T-helper 17 cell (primary cell): ENCODE data around the gene GOLGA3. TPM values are rescaled to one million over a fixed set of nuclear protein-coding genes. Genes with fewer than 3 reads are reported as not detected.

Experiments used
- ATAC-seq: fragments of 150-1000 bp; cut with Tn5 transposase; 2 replicates; pipeline ENCODE4 v1.10.0; 2021; ENCODE audit warnings: mild to moderate bottlenecking, moderate library complexity
- DNase-seq, 3 donors: peaks; one replicate each; pipeline versions ENCODE4 v3.0.0 to v3.0.0-alpha.2; 2020 to 2021
- H3K9me3 ChIP-seq: one replicate; pipeline ENCODE4 v1.7.0; 2013; ENCODE audit warnings: low read length, mild to moderate bottlenecking; ENCODE audit not compliant: control insufficient read depth, poor library complexity, severe bottlenecking
- H3K27ac Mint-ChIP-seq: one replicate; pipeline ENCODE4 v1.8.0; 2022; ENCODE audit warnings: mild to moderate bottlenecking, moderate library complexity, mixed read lengths
- H3K27me3 Mint-ChIP-seq: one replicate; pipeline ENCODE4 v1.8.0; 2022; ENCODE audit warnings: mixed read lengths
- H3K36me3 Mint-ChIP-seq: one replicate; pipeline ENCODE4 v1.8.0; 2022; ENCODE audit warnings: low read depth, mixed read lengths
- H3K4me1 Mint-ChIP-seq: one replicate; pipeline ENCODE4 v1.8.0; 2022; ENCODE audit warnings: mild to moderate bottlenecking, mixed read lengths
- H3K4me3 Mint-ChIP-seq: one replicate; pipeline ENCODE4 v1.8.0; 2022; ENCODE audit warnings: mild to moderate bottlenecking, moderate library complexity, mixed read lengths
- total RNA-seq, 4 donors: library from RNA in 2 of 4; stranded (reverse) in 2 of 4; gene quantifications; one replicate each; pipeline ENCODE4 v1.2.3 and lab custom pipeline; 2022 to 2026

Gene GOLGA3
- total RNA-seq, 2 donors from 2014 or later: 44.0 to 45.4 TPM

DNA sequence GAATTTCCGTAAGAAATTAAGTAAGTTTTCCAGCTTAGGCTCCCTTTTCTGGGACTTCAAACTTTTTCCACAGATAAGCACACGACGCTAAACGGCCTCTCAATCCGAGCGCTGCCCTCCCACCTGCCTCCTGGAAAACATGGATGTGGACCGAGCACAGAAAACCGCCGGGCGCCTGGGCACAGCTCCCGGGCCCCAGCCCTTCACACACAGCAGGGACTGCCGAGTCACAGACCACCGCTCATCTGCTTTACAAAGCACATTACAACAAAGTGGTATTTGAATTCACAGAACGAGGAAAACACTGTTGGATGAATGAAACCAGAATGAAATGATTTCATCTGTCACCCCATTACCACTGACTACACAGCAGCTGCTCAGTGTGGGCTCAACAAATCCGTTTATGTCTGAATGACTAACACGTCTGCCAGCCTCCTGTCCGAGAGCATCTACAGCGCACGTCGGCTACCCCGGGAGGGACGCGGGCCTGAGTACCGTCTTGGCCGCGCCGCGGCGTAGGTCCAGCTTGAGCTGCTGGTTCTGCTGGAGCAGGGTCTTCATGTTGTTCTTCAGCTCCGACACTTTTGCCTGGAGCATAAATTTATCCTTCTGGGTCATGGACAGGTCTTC, 53.9 kb downstream of the GOLGA3 start:
- ATAC-seq: no peak
- H3K27ac Mint-ChIP-seq: peak overlapping the region; percentile 65

DNA sequence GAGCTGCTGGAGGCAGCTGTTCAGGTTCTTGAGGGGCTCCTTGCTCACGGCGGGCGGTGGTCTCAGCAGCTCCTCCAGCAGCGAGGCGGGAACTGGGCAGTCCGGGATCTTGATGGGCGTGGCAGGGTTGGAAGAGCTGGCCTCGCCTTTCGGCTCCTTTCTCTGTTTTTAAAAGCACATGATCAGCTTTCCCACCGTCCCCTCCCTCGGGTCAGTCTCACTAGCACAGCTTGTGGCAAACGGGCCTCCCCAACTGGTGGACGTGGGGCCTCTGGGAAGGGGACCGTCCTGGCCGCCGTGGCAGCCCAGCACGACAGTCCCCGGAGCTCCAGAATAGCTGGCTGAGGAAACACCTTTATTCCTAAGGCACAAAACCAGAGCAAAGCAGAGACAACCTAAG, 54.5 kb downstream of the GOLGA3 start:
- ATAC-seq: no peak
- Mint-ChIP-seq H3K27me3 (no peaks in the 10 kb centered on the region), H3K4me1 (peaks cover 11% of the 10 kb centered on the region), H3K27ac (peak overlapping the region; percentile 65), H3K4me3 (no peak overlapping the region), H3K36me3 (peaks cover 2% of the 10 kb centered on the region)
- no peaks in the 10 kb centered on the region for H3K9me3 ChIP-seq
- no peak for DNase-seq

More for the DNA sequence above, 53.9 kb downstream of the GOLGA3 start:
- H3K4me3 Mint-ChIP-seq: no peak overlapping the region
- peaks cover 12% of the 10 kb centered on the region for H3K4me1 Mint-ChIP-seq
- H3K27me3 Mint-ChIP-seq: no peaks in the 10 kb centered on the region
- no peaks in the 10 kb centered on the region for H3K9me3 ChIP-seq
- no peak for DNase-seq
- H3K36me3 Mint-ChIP-seq: peaks cover 6% of the 10 kb centered on the region

DNA sequence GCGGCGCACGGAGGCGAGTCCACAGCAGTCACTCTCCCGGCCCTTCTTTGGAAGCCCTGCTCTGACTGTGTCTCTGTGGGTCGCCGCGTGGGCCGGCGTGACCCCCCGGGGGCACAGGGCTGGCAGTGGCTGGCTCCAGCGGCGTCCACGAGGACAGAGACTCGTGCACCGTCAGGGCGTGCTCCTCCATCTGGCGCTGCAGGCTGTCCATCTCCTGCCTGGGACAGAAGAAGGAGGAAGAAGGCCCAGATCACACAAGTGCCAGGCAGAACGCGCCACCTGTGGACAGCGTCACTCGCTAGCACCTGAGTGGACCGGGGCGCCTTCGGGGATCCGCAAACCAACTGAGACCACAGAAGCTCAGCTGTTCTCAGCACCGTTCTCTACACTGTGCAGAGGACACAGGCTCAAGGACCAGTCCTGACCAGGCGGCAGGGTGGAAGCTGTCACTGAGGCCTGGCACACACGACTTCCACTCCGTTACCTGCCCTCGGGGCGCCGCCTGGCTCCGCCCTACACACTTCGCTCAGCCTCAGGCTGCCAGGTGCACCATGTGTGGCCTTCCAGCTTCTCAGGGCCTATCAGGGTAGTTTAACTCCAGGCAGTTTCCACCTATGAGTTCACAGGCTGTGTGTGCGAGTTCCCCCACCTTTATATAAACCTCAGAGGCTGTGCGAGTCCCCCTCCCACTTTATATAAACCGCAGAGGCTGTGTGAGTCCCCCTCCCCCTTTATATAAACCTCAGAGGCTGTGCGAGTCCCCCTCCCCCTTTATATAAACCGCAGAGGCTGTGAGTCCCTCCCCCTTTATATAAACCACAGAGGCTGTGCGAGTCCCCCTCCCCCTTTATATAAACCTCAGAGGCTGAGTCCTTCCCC, 55.4 kb downstream of the GOLGA3 start:
- peaks cover 13% of the 10 kb centered on the region for H3K4me1 Mint-ChIP-seq
- DNase-seq: no peak
- ATAC-seq: no peak

DNA sequence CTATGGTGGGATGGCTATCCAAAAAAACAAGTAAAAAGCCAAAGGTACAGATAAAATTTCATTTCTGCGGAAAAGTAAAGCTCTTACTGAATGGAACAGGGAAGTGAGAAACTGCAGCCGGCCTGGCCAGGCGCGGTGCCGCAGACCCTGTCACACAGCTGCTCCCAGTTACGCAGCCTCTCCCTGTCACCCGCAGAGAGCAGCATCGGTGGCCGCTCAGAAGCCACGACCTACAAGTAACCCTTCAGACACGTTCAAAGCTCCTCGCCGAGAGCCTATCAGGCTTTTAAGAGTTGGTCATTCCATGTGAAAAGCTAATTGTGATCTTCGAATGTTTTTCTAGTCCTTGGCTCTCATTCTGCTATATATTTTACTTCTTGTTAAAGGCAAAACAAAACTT, 56.1 kb downstream of the GOLGA3 start:
- Mint-ChIP-seq H3K4me1 (peaks cover 15% of the 10 kb centered on the region), H3K4me3 (no peak overlapping the region), H3K27me3 (no peaks in the 10 kb centered on the region), H3K27ac (peak overlapping the region; percentile 57), H3K36me3 (peaks cover 2% of the 10 kb centered on the region)
- no peak for ATAC-seq
- no peak for DNase-seq
- no peaks in the 10 kb centered on the region for H3K9me3 ChIP-seq

More for the DNA sequence above, 55.4 kb downstream of the GOLGA3 start:
- Mint-ChIP-seq H3K27me3 (no peaks in the 10 kb centered on the region), H3K4me3 (no peak overlapping the region), H3K36me3 (peaks cover 2% of the 10 kb centered on the region), H3K27ac (no peak overlapping the region)
- H3K9me3 ChIP-seq: no peaks in the 10 kb centered on the region

DNA sequence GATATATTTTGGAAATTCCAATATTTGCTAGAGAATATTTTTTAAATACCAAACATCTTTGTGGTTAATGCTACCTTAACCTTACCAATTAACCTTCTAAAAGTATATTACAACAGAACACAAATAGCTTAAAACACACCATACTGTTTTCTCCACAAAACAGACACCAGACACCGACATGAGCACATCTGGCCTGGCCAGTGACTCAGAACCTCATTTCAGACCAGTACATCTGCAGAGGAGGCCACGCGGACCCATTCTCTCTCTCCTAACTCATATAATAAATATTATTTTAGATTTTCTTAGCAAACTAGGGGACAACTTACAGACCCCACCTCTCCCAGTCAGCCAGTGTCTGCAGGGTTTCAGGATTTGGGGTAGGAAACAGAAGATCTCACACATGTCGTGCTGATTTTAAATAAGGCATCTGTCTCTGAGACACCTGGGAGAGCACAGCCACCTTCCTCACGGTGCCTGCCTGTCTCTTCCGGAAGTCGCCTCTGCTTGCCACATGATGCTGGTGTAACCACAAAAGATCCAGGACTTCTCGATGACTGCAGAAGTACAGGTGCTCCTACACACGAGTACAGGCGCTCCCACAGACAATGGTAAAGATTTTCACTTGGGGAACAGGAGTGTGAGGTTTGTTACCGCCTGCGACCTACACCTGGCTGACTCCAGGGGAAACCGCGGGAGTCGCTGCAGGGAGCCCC, 57.4 kb downstream of the GOLGA3 start:
- ATAC-seq (peak; percentile 91), DNase-seq (peak in 2 of 3 donors; percentile 26 to 45)
- H3K36me3 Mint-ChIP-seq: peaks cover 2% of the 10 kb centered on the region
- no peaks in the 10 kb centered on the region for H3K9me3 ChIP-seq
- H3K4me3 Mint-ChIP-seq: peak overlapping the region; percentile 21
- peaks cover 15% of the 10 kb centered on the region for H3K4me1 Mint-ChIP-seq
- H3K27me3 Mint-ChIP-seq: no peaks in the 10 kb centered on the region
- peak overlapping the region; percentile 57 for H3K27ac Mint-ChIP-seq

DNA sequence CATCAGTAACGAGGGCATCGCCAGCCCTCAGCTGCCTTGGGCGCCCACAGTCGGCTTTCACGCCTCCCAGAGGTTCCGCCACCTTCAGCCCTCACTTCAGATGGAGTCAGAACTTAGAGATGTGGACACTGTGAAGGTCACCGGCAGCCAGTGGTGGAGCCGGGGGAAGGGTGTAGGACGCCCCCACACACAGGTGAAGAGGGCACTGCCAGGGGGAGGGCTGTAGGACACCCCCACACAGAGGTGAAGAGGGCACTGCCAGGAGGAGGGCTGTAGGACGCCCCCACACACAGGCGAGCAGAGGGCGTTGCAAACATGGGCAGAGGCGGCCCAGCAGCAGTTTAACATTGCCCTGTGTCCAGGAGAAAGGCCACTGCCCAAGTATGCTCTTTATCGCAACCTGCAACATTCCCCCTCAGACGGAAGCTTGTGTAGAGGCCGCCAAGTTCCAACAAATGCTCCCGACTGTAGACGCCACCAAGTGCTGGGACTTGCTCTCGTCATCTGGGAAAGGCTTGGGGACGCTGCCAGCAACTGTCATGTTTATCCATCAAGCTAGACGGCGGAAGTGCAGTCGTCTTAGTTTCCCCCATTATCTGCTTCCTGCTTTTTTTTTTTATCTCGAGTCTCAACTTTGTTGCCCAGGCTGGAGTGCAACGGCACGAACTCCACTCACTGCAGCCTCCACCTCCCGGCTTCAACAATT, 62.1 kb downstream of the GOLGA3 start:
- Mint-ChIP-seq H3K4me3 (no peak overlapping the region), H3K27me3 (no peaks in the 10 kb centered on the region)

DNA sequence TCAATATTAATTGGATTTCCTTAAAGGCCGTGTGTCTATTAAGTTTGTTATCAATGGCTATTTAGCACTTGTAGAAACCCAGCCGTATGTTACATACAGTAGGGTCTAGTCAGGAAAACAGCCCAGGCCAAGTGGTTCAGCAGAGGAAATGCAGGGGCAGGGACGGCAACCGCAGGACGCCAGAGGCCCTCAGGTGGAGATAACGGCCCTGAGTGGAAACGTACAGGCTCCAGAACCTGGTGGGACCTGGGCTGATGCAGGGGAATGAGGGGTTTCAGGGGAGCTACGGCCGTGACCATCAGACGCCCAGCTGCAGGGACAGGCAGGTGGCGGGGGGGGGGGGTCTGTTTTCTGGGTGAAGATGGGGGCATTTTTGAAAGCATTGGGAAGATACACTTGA, 63.3 kb downstream of the GOLGA3 start:
- H3K9me3 ChIP-seq: no peaks in the 10 kb centered on the region
- Mint-ChIP-seq H3K36me3 (no peaks in the 10 kb centered on the region), H3K4me3 (peak overlapping the region; percentile 33), H3K4me1 (peaks cover 14% of the 10 kb centered on the region), H3K27me3 (no peaks in the 10 kb centered on the region), H3K27ac (no peak overlapping the region)
- ATAC-seq: no peak
- DNase-seq: no peak

More for the DNA sequence above, 62.1 kb downstream of the GOLGA3 start:
- H3K9me3 ChIP-seq: no peaks in the 10 kb centered on the region
- Mint-ChIP-seq H3K27ac (no peak overlapping the region), H3K36me3 (no peaks in the 10 kb centered on the region), H3K4me1 (peaks cover 14% of the 10 kb centered on the region)
- DNase-seq: no peak
- no peak for ATAC-seq

DNA sequence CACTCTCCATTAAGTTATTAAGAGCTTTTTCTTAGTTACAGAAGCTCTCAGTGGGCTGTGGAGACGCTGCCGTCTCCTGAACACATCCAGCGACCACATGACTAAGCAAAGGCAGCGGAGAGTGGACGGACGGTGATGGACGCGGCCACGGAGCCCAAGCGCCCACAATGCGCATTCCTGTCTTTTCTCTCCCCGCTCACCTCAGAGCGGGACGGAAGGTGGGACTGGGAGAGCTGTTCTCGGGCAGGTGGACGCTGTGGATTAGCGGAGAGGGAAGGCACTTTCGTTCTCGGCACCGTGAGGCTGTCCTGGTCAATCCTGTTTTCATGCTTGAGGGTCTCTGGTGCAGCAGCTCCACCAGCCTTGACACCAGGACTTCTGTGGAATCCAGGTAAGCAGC, 64.4 kb downstream of the GOLGA3 start:
- Mint-ChIP-seq H3K4me3 (no peak overlapping the region), H3K27me3 (no peaks in the 10 kb centered on the region), H3K36me3 (no peaks in the 10 kb centered on the region), H3K4me1 (peaks cover 18% of the 10 kb centered on the region), H3K27ac (no peak overlapping the region)
- H3K9me3 ChIP-seq: no peaks in the 10 kb centered on the region
- DNase-seq: no peak
- no peak for ATAC-seq

DNA sequence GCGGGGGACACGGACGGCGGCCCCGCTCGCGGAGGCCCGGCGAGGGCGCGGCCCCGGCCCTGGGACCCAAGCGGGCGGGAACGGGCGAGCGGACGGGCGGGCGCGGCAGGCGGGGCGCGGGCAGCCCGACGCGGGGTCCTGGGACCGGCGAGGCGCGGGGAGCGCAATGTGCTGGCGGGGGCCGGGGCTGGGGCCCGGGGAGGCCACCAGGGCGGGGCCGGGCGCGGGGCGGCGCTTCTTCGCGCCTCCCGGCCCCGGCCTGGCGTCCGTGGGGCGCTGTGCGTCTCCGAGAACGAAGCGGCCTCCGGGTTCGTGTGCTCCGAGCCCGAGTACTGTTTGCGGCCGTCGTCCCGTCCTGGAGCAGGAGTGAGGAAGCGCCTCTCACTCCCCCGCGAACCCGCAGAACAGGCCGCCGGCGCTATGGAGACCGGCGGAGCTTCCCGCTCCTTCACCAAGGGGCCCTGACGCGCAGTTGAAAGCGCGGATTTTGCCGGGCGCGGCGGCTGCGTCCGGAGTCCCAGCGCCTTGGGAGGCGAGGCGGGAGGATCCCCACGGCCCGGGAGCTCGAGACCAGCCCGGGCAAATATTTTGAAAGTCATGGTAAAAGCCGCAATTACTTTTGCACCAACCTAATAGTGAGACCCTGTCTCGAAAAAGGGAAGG, 66.6 kb downstream of the GOLGA3 start:
- no peaks in the 10 kb centered on the region for H3K36me3 Mint-ChIP-seq
- peak overlapping the region; percentile 69 for H3K4me3 Mint-ChIP-seq
- DNase-seq: peak; percentile 82 to 90 (median 84)
- peak; percentile 92 for ATAC-seq
- peak overlapping the region; percentile 73 for H3K27ac Mint-ChIP-seq
- no peaks in the 10 kb centered on the region for H3K27me3 Mint-ChIP-seq
- peaks cover 14% of the 10 kb centered on the region for H3K4me1 Mint-ChIP-seq
- H3K9me3 ChIP-seq: no peaks in the 10 kb centered on the region

DNA sequence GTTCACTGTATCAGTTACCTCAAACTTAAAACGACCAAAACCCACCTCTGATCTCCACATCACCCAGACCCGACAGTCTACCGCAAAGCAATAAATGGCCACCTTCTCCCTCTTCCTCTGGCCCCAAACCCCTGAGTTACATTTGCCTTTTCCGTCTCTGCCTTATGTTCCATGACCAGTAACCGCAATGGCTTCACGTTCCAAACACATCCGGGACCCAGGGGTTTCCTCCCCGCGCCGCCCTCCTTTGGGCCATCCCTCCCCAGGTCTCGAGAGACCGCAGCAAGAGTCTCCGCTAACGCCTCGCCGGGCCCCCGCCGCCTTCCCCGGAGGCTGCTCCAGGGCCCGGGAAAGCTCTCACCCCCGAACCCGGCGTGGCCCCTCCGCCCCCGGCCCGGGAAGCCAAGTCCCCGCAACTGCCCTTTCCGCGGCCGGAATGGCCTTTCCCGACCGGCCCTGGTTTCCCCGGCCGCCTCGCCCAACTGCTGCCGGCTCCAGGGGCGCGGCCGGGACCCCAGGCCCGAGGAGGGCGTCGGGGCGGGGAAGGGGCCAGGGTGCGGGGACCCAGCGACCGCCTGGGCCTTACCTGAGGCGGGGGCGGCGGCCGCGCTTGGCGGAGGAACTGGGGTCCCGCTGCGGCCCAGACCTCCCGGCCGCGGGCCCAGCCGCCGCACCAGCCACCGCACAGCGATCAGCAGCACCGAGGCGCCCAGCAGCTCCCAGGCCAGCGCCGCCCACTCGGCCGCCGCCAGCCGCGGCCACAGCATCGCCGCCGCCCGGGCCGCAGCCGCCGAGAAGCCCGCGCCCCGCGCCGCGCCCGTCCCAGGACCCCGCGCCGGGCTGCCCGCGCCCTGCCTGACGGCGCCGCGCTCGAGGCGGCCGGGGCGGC, 67.4 kb downstream of the GOLGA3 start, which contains the start of gene ANKLE2:
TSS of gene ANKLE2 (minus strand) at position 801 of the 889 bp plus-strand sequence. CDS start at position 767, 34 bp downstream.
- DNase-seq: peak; percentile 28 to 48 (median 40)
- H3K36me3 Mint-ChIP-seq: no peaks in the 10 kb centered on the region
- peak within 1 kb of the TSS; percentile 97 for H3K27ac Mint-ChIP-seq
- peak; percentile 58 for ATAC-seq
- no peaks in the 10 kb centered on the region for H3K27me3 Mint-ChIP-seq
- H3K4me1 Mint-ChIP-seq: peaks cover 17% of the 10 kb centered on the region
- peak within 1 kb of the TSS; percentile 97 for H3K4me3 Mint-ChIP-seq
- H3K9me3 ChIP-seq: no peaks in the 10 kb centered on the region

DNA sequence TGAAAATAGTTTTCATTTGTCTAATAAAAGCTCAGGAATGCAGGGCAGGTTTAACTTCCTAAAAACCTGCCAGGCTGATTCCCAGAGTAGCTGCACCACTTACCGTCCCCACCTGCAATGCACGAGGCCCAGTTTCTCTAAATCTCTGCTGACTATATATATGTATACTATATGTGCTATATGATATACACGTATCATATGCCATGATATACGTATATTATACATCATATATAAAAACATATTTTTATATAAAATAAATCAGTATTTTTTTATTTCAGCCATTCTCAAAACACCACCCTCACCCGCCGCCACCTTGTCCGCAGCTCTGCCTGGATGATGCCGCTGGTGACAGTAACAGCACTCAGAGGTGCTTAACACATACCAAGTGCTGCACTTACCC, 69.3 kb downstream of the GOLGA3 start:
- no peaks in the 10 kb centered on the region for H3K9me3 ChIP-seq
- ATAC-seq (no peak), DNase-seq (no peak)
- Mint-ChIP-seq H3K27ac (peak overlapping the region; percentile 97), H3K4me1 (peaks cover 18% of the 10 kb centered on the region), H3K36me3 (no peaks in the 10 kb centered on the region), H3K4me3 (peak overlapping the region; percentile 36), H3K27me3 (no peaks in the 10 kb centered on the region)
